ENCODE results near the gene PCDHGB6. TPM values are rescaled to one million over a fixed set of nuclear protein-coding genes. Genes with fewer than 3 reads are reported as not detected.

PCDHGB6 gene
- total RNA-seq, 1 experiment from 2014 or later = 0.12 TPM

Other genes with a start within 250 kb of the PCDHGB6 start
- 0.06 TPM in 1 of 5 replicates, not detected in the others for gene PCDHB7, start 235.4 kb upstream of the PCDHGB6 start, total RNA-seq (2022; extraction: Qiagen RNA extraction; ENCODE audit: low read depth)
- 0.20 to 0.40 TPM (median 0.37 TPM) in 4 of 5 replicates, not detected in the other for gene PCDHB8, start 230.2 kb upstream of the PCDHGB6 start, total RNA-seq (2022; extraction: Qiagen RNA extraction; ENCODE audit: low read depth)
- gene PCDHB16, start 225.6 kb upstream of the PCDHGB6 start, total RNA-seq (2022; extraction: Qiagen RNA extraction; ENCODE audit: low read depth) = 0.05 to 0.11 TPM (median 0.05 TPM) in 3 of 5 replicates, not detected in the others
- not detected in 5 replicates for gene PCDHB9, start 220.9 kb upstream of the PCDHGB6 start, total RNA-seq (2022; extraction: Qiagen RNA extraction; ENCODE audit: low read depth)
- gene PCDHB10, start 215.7 kb upstream of the PCDHGB6 start, total RNA-seq (2022; extraction: Qiagen RNA extraction; ENCODE audit: low read depth) = not detected in 5 replicates
- 0.05 to 0.20 TPM (median 0.08 TPM) in 4 of 5 replicates, not detected in the other for gene PCDHB11, start 208.4 kb upstream of the PCDHGB6 start, total RNA-seq (2022; extraction: Qiagen RNA extraction; ENCODE audit: low read depth)
- gene PCDHB12, start 199.3 kb upstream of the PCDHGB6 start, total RNA-seq (2022; extraction: Qiagen RNA extraction; ENCODE audit: low read depth) = not detected in 5 replicates
- gene PCDHB13, start 194.1 kb upstream of the PCDHGB6 start, total RNA-seq (2022; extraction: Qiagen RNA extraction; ENCODE audit: low read depth) = 0.06 to 0.20 TPM (median 0.08 TPM) in 4 of 5 replicates, not detected in the other
- 0.11 to 0.13 TPM in 2 of 5 replicates, not detected in the others for gene PCDHB14, start 184.7 kb upstream of the PCDHGB6 start, total RNA-seq (2022; extraction: Qiagen RNA extraction; ENCODE audit: low read depth)
- 0.09 to 0.14 TPM in 2 of 5 replicates, not detected in the others for gene PCDHB15, start 162.6 kb upstream of the PCDHGB6 start, total RNA-seq (2022; extraction: Qiagen RNA extraction; ENCODE audit: low read depth)
- not detected in 5 replicates for gene SLC25A2, start 104.0 kb upstream of the PCDHGB6 start, total RNA-seq (2022; extraction: Qiagen RNA extraction; ENCODE audit: low read depth)
- gene TAF7, start 87.2 kb upstream of the PCDHGB6 start, total RNA-seq (2022; extraction: Qiagen RNA extraction; ENCODE audit: low read depth) = 59.2 to 89.1 TPM (median 72.2 TPM) in 5 replicates
- 0.22 to 0.40 TPM (median 0.30 TPM) in 5 replicates for gene PCDHGA1, start 77.5 kb upstream of the PCDHGB6 start, total RNA-seq (2022; extraction: Qiagen RNA extraction; ENCODE audit: low read depth)
- gene PCDHGA2, start 69.3 kb upstream of the PCDHGB6 start, total RNA-seq (2022; extraction: Qiagen RNA extraction; ENCODE audit: low read depth) = 0.37 to 0.79 TPM (median 0.54 TPM) in 5 replicates
- not detected in 5 replicates for gene PCDHGA3, start 64.2 kb upstream of the PCDHGB6 start, total RNA-seq (2022; extraction: Qiagen RNA extraction; ENCODE audit: low read depth)
- 1.1 to 1.9 TPM (median 1.8 TPM) in 5 replicates for gene PCDHGB1, start 57.9 kb upstream of the PCDHGB6 start, total RNA-seq (2022; extraction: Qiagen RNA extraction; ENCODE audit: low read depth)
- 0.11 to 0.23 TPM (median 0.17 TPM) in 5 replicates for gene PCDHGA4, start 53.0 kb upstream of the PCDHGB6 start, total RNA-seq (2022; extraction: Qiagen RNA extraction; ENCODE audit: low read depth)
- gene PCDHGB2, start 48.0 kb upstream of the PCDHGB6 start, total RNA-seq (2022; extraction: Qiagen RNA extraction; ENCODE audit: low read depth) = 0.11 to 0.17 TPM (median 0.15 TPM) in 3 of 5 replicates, not detected in the others
- 0.09 to 0.21 TPM (median 0.18 TPM) in 5 replicates for gene PCDHGA5, start 43.9 kb upstream of the PCDHGB6 start, total RNA-seq (2022; extraction: Qiagen RNA extraction; ENCODE audit: low read depth)
- 0.12 to 0.29 TPM (median 0.27 TPM) in 5 replicates for gene PCDHGB3, start 37.8 kb upstream of the PCDHGB6 start, total RNA-seq (2022; extraction: Qiagen RNA extraction; ENCODE audit: low read depth)
- gene PCDHGA6, start 34.1 kb upstream of the PCDHGB6 start, total RNA-seq (2022; extraction: Qiagen RNA extraction; ENCODE audit: low read depth) = 0.05 to 0.29 TPM (median 0.20 TPM) in 5 replicates
- 0.77 to 1.0 TPM (median 0.98 TPM) in 5 replicates for gene PCDHGA7, start 25.3 kb upstream of the PCDHGB6 start, total RNA-seq (2022; extraction: Qiagen RNA extraction; ENCODE audit: low read depth)
- gene PCDHGB4, start 20.3 kb upstream of the PCDHGB6 start, total RNA-seq (2022; extraction: Qiagen RNA extraction; ENCODE audit: low read depth) = 0.74 to 1.1 TPM (median 0.90 TPM) in 5 replicates
- 0.02 to 0.06 TPM (median 0.04 TPM) in 3 of 5 replicates, not detected in the others for gene PCDHGA8, start 15.4 kb upstream of the PCDHGB6 start, total RNA-seq (2022; extraction: Qiagen RNA extraction; ENCODE audit: low read depth)
- gene PCDHGB5, start 10.1 kb upstream of the PCDHGB6 start, total RNA-seq (2022; extraction: Qiagen RNA extraction; ENCODE audit: low read depth) = 1.9 to 2.5 TPM (median 2.1 TPM) in 5 replicates
- 0.09 TPM in 1 of 5 replicates, not detected in the others for gene PCDHGA9, start 5.2 kb upstream of the PCDHGB6 start, total RNA-seq (2022; extraction: Qiagen RNA extraction; ENCODE audit: low read depth)
- not detected in 5 replicates for gene PCDHGA10, start 5.0 kb downstream of the PCDHGB6 start, total RNA-seq (2022; extraction: Qiagen RNA extraction; ENCODE audit: low read depth)
- 0.05 to 0.08 TPM (median 0.06 TPM) in 3 of 5 replicates, not detected in the others for gene PCDHGB7, start 9.7 kb downstream of the PCDHGB6 start, total RNA-seq (2022; extraction: Qiagen RNA extraction; ENCODE audit: low read depth)
- gene PCDHGA11, start 13.0 kb downstream of the PCDHGB6 start, total RNA-seq (2022; extraction: Qiagen RNA extraction; ENCODE audit: low read depth) = 0.05 to 0.07 TPM in 2 of 5 replicates, not detected in the others
- not detected in 5 replicates for gene PCDHGA12, start 22.5 kb downstream of the PCDHGB6 start, total RNA-seq (2022; extraction: Qiagen RNA extraction; ENCODE audit: low read depth)
- gene PCDHGC3, start 67.9 kb downstream of the PCDHGB6 start, total RNA-seq (2022; extraction: Qiagen RNA extraction; ENCODE audit: low read depth) = 5.1 to 7.1 TPM (median 6.4 TPM) in 5 replicates
- not detected in 5 replicates for gene PCDHGC4, start 77.0 kb downstream of the PCDHGB6 start, total RNA-seq (2022; extraction: Qiagen RNA extraction; ENCODE audit: low read depth)
- not detected in 5 replicates for gene PCDHGC5, start 81.1 kb downstream of the PCDHGB6 start, total RNA-seq (2022; extraction: Qiagen RNA extraction; ENCODE audit: low read depth)
- gene DIAPH1, start 211.0 kb downstream of the PCDHGB6 start, total RNA-seq (2022; extraction: Qiagen RNA extraction; ENCODE audit: low read depth) = 91.5 to 99.5 TPM (median 94.4 TPM) in 5 replicates
- 46.9 to 50.4 TPM (median 48.8 TPM) in 5 replicates for gene HDAC3, start 228.8 kb downstream of the PCDHGB6 start, total RNA-seq (2022; extraction: Qiagen RNA extraction; ENCODE audit: low read depth)
- 2.2 to 5.2 TPM (median 3.9 TPM) in 5 replicates for gene RELL2, start 229.0 kb downstream of the PCDHGB6 start, total RNA-seq (2022; extraction: Qiagen RNA extraction; ENCODE audit: low read depth)
- gene FCHSD1, start 243.4 kb downstream of the PCDHGB6 start, total RNA-seq (2022; extraction: Qiagen RNA extraction; ENCODE audit: low read depth) = 7.9 to 14.2 TPM (median 9.6 TPM) in 5 replicates